ENCODE measurements around the gene NCLN.
"Not testable (repeated sequence)": the region's sequence is repeated elsewhere in the genome, so short reads cannot be mapped to it uniquely, and the experiment has no call there.

The NCLN gene

DNA sequence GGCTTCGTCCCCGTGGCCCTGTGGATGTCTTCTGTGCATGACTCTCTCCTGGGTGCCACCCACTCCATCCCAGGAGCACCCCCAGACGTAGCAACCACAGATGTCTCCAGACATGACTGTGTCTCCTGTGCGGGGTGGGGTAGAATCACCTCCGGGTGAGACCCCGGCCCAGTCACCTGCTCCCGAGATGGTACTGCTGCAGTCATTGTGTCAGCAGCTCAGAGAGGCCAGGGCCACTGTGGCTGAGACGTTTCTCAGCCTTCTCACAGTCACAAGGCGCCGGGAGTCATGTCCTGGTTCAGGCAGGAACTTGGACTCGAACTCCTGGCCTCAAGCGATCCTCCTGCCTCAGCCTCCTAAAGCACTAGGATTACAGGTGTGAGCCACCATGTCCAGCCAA, 16.6 kb downstream of the NCLN start:
- no peak for DNase-seq

DNA sequence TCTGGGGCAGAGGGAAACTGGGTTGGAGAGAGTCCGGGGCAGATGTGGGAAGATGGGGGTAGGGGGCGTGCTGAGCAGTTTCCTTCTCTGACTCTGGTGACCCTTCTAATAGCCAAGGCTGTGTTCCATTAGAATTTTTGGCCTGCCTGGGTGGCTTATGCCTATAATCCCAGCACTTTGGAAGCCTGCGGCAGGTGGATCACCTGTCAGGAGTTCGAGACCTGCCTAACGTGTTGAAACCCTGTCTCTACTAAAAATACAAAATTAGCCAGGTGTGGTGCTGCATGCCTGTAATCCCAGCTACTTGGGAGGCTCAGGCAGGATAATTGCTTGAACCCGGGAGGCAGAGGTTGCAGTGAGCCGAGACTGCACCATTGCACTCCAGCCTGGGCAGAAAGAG, 17.2 kb downstream of the NCLN start:
- not testable (repeated sequence) for DNase-seq

- no peak for DNase-seq
These were observed 18.3 kb downstream of the NCLN start for GRCh38 chr19:3203805-3204645.

- DNase-seq: no peak
These were observed 19.0 kb downstream of the NCLN start for GRCh38 chr19:3204646-3205275.

DNA sequence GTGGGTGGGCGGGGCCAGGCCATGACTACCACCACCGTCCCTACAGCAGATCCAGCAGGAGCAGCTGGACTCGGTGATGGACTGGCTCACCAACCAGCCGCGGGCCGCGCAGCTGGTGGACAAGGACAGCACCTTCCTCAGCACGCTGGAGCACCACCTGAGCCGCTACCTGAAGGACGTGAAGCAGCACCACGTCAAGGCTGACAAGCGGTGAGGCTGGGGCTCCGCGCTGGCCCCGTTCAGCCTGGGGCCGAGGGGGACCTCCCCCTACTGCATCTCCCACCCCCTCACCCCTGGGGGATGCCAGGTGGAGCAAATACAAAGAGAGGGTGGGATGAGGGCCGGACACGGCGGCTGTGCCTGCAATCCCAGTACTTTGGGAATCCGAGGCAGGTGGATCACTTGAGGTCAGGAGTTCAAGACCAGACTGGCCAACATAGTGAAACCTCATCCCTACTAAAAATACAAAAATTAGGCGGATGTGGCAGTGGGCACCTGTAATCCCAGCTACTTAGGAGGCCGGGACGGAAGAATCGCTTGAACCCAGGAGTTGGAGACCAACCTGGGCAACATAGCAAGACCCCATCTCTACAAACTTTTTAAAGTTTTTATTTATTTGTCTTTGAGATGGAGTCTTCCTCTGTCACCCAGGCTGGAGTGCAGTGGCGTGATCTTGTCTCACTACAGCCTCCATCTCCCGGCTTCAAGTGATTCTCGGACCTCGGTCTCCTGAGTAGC, 20.7 kb downstream of the NCLN start:
- DNase-seq: no peak

GRCh38 chr19:3207461-3208242, 21.9 kb downstream of the NCLN start:
- no peak for DNase-seq

- no peak for DNase-seq
These were observed 22.8 kb downstream of the NCLN start for GRCh38 chr19:3208317-3209207.

DNA sequence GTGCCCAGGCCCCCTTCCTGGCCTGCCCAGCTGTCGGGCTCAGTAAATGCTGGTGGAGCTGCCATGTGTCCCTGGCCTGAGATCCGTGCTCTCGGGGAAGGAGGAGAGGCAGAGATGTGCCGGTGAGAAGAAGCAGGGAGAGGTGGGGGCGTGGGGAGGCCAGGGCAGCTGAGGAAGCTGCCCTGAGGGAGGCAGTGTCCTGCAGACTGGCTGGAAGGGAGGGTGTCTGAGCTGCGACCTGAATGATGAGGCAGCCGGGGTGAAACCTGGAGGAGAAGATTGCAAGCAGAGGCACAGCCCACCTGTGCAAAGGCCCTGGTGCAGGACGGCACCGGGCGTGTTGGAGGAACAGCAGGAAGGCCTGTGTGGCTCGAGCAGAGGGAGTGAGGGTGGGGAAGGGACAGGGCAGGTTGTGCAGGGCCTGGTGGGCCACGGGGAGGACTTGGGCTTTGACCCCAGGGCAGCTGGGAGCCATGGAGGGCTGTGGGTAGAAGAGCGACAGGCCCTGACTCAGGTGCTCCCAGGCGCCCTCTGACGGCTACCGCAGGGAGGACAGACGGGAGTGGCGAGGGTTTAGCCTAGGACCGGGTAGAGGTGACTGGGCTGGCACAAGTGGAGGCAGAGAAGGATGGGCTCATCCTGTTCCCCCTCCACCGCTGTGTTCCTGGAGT, 24.8 kb downstream of the NCLN start:
- DNase-seq: peak; percentile 60

DNA sequence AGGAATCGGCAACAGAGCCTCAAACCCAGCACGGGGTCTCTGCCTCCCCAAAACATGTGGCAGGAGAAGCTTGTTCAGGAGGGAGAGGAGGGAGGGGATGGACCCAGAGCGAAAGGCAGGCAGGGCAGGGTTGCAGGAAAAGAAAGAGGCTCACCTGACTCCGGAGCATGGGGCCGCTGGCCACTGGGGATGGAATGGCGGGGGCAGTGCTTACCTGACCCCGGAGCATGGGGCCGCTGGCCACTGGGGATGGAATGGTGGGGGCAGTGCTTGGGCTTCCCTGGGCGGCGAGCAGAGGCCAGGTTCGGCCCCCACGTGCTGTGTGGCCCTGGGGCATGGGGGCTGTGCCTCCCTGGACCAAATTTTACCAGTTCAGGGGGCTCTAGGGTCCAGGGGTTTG, 25.5 kb downstream of the NCLN start:
- no peak for DNase-seq

- DNase-seq: no peak
These were observed 27.4 kb downstream of the NCLN start for GRCh38 chr19:3213159-3213558.

DNA sequence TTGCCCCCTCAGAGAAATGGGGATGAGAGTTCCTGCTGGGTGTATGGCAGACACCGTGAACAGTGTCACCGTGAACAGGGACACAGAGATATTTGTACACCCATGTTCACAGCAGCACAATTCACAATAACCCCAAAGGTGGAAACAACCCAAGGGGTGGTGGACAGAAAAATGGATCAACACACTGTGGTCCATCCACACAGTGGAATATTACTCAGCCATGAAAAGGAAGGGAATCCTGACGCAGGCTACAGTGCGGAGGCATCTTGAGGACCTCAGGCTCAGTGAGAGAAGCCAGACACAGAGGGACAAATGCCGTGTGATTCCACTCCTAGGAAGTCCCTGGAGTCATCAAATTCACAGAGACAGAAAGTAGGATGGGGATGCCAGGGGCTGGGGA, 31.1 kb downstream of the NCLN start:
- DNase-seq: no peak

DNA sequence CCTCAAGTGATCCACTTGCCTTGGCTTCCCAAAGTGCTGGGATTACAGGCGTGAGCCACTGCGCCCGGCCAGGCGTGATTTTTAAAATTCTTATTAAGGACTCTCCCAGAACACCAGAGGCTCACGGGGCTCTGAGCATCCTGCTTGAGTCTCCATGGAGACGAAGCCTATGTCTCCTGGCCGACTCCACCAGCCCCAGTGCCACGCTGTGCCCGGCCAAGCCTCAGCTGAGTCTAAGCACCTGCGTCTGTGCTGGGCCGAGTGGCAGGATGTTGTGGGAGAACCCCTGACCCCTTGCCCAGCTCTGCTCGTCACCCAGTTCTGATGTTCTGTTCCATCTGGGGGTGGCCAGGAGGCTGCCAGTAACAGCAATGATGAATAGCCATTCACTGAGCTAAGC, 34.8 kb downstream of the NCLN start:
- no peak for DNase-seq

GRCh38 chr19:3221576-3221975, 35.8 kb downstream of the NCLN start:
- DNase-seq: not testable (repeated sequence)

DNA sequence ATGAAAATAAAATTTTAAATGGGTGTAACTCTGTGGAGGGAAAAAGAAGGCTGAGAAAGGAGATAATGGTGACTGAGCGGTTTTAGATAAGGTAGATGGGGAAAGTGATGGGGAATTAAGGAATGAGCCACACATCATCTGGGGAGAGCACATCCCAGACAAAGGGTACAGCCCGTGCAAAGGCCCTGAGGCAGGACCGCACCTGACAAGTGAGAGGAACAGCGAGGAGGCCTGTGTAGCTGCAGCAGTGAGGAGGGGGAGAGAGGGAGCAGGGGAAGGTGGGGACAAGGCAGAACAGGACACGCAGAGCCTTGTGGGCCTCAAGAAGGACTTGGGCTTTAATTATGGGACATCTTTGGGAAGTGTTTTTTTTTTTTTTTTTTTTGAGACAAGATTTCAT, 37.0 kb downstream of the NCLN start:
- DNase-seq: no peak

DNA sequence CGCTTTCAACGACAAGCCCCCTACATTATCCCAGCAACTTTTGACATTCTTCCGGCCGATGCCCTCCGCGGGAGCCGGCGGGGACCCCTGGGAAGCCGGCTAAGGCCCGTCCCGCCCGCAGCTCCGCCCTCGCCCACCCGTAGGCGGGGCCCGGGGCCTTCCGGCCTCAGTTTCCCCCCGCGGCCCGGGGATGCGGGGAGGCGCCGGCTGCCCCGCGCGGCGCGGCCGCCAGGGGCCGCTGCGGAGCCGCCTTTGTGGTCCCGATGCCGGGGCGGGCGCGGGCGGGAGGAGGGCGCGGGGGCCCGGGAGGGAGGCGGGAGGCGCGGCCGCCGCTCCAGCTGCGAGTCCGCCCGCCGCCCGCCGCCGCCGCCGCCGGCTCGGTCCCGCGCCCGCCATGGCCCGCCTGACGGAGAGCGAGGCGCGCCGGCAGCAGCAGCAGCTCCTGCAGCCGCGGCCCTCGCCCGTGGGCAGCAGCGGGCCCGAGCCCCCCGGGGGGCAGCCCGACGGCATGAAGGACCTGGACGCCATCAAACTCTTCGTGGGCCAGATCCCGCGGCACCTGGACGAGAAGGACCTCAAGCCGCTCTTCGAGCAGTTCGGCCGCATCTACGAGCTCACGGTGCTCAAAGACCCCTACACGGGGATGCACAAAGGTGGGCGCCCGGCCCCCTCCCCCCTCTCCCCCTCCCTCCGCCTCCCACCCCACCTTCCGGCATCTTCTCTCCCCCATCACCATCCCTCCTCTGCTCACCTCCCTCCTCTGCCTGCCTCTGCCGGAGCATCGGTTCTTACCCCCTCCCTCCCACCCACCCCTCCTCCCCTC, 38.8 kb downstream of the NCLN start, which contains the start of gene CELF5:
Gene CELF5, plus strand, starts transcription at position 316 of the 823 bp plus-strand sequence. Its CDS starts 79 bp downstream, at position 395.
- peak; percentile 61 for DNase-seq

DNA sequence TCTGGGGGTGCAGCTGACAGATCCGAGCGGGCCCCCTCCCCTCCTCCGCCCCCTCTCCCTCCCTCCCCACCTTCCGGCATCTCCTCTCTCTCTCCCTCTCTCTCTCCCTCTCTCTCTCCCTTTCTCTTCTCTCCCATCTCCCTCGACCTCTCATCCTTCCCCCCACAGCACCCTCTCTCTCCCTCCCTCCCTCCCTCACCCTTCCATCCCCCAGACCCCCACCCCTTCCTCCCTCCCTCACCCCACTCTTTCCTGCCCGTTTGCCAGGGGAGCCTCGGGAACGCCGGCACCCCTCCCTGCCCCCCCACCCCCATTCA, 39.4 kb downstream of the NCLN start:
- DNase-seq: no peak

- DNase-seq: no peak
These were observed 40.0 kb downstream of the NCLN start for GRCh38 chr19:3225677-3226093.

GRCh38 chr19:3227054-3227626, 41.4 kb downstream of the NCLN start:
- DNase-seq: no peak

- DNase-seq: no peak
These were observed 43.6 kb downstream of the NCLN start for GRCh38 chr19:3229346-3229743.

- DNase-seq: no peak
These were observed 44.3 kb downstream of the NCLN start for GRCh38 chr19:3229888-3230496.
